HG03520 (cell line): ENCODE data around the gene CIP2A.

ENCODE experiments used
- ATAC-seq: cut with Tn5 transposase; IDR thresholded peaks from one replicate; pipeline ENCODE4 v1.9.1; 2021; ENCODE audit warnings: mild to moderate bottlenecking, moderate library complexity; ENCODE audit not compliant: unreplicated experiment

The CIP2A gene

GRCh38 chr3:108565506-108565905 is 23.7 kb downstream of the CIP2A start:
- ATAC-seq: no peak

GRCh38 chr3:108564564-108564963 is 24.7 kb downstream of the CIP2A start:
- ATAC-seq: no peak

GRCh38 chr3:108562565-108562964 is 26.7 kb downstream of the CIP2A start:
- ATAC-seq: no peak

- ATAC-seq: no peak
These were observed 33.2 kb downstream of the CIP2A start for GRCh38 chr3:108555966-108556581.

DNA sequence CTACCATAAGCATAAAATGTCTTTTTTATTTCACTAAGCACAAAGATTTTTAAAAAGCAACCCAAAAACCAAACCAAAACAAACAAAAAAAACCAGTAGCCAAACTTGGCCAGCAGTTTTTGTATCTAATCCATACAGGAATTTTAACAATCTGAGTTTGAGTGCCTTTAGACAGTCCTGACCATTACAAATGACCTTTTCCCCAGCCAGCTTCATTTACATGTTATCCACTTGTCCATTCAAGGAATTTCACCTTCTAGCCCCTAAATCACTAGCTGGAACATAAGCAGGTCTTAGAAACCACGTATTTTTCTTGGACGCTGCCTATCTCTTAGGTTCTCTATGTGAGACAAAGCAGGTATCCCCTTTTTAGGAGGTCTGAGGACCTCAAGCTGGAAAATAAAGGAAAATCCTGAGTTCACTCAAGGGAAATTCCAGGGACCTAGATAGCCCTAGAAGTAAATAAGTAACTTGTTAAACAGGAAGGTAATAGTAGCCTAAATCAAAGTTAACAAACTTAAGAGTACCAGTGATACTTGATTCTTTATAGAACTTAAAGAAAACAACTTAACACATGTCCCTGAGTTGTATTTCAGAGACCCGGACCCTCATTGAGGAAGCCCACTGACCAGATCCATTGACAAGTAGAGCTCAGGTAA is 34.2 kb downstream of the CIP2A start:
- no peak for ATAC-seq

GRCh38 chr3:108554229-108554628 is 35.0 kb downstream of the CIP2A start:
- ATAC-seq: no peak

- ATAC-seq: no peak
These were observed 36.7 kb downstream of the CIP2A start for GRCh38 chr3:108552267-108553159.

GRCh38 chr3:108548886-108549285 is 40.4 kb downstream of the CIP2A start:
- ATAC-seq: no peak

DNA sequence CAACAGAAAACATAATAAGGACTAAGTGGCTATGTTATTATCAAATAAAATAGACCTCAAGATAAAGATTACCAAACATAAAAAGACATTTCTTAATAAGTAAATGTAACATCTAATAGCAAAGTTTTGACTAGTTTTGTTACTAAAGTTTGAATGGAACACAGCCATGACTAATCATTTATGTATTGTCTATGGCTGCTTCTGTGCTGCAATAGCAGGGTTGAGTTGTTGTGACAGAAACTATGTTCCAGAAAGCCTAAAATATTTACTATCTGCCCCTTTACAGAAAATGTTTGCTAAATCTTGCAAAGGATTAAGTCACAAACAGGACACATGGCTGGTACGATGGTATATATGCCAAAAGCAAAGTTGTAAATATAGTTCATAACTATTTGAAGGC is 40.9 kb downstream of the CIP2A start:
- no peak for ATAC-seq

- ATAC-seq: no peak
These were observed 42.5 kb downstream of the CIP2A start for GRCh38 chr3:108546692-108547091.

DNA sequence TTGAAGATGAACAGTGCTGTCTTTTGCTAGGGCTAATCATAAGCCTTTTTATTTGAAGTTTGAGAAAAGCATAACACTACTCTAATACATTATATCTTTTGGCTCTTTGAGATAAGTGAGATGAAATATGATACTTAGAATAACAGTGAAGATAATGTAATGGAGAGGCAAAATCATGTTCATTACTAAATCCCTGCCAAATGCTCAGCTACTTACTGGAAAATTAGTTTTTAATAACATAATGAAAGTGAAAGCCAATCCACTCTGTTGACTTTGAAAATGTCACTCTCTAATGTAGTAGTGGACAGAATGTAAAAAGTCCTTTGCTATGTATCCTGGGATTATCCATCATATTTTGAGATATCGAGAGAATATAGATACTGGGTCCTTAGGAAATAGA is 43.0 kb downstream of the CIP2A start:
- no peak for ATAC-seq

DNA sequence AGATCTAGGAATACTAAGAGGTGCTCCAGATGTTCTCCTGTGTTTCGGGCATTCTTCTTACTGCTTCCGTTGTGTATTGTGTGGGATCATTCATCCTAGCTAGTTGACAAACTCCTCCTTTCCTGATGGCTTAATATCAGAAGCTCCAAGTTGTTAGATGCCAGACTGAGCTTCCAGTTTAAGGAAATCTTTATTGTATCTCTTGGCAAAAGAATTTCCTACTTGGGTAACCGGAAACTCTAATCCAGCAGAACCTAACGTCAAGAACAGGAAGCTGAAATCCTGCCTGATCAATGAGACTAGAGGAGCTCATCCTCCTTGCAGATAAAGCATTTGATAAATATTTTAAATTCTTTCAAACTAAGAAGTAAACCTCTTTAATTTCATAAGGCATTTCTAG is 51.2 kb downstream of the CIP2A start:
- ATAC-seq: no peak

DNA sequence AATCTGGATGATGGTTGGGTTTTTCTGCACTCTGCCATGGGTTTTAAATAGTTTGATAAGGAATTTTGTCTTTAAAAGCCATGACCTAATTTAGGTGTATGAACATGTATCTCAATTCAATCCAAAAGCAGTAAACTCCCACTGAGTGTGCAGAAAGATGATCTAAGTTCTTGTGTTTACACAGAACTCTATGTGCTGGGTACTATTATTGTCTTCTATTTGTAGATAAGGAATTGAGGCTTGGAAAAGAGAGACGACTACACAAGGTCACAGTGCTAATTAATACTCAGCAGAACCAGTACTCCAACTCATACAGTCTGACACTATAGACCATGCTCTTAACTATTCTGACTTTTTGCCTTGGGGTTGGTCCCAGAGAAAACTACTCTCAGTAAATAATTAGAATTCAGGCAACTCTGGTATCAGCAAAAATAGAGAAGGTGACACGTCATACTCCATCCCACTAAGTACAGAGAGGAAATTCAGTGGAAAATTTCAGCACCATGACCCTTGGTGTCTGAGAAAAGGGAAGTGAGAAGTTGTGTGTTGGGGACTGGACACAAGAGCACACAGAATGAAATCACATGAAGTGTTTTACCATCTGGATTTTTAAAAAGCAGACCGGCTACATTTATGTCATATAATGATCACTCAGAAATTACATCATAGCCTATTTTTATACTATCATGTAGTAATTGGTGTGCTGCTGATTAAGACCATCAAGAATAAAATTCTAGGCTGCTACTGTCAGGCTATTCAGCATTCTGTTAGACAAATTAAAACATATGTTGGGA is 60.6 kb downstream of the CIP2A start:
- peak; percentile 94 for ATAC-seq

DNA sequence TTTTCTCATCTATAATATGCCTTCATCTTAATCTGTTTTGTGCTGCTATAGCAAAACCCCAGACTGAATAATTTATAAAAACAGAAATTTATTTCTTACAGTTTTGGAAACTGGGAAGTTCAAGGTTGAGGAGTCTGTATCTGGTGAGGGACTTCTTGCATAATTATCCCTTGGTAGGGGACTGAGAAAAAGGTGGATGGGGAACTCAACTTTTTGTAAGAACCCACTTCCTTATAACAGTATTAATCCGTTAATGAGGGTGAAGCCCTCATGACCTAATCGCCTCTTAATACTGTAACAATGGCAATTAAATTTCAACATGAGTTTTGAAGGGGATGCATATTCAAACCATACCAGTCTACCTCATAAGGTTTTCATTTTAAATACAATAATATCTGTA is 61.4 kb downstream of the CIP2A start:
- no peak for ATAC-seq

- no peak for ATAC-seq
These were observed 62.1 kb downstream of the CIP2A start for GRCh38 chr3:108527109-108527508.

DNA sequence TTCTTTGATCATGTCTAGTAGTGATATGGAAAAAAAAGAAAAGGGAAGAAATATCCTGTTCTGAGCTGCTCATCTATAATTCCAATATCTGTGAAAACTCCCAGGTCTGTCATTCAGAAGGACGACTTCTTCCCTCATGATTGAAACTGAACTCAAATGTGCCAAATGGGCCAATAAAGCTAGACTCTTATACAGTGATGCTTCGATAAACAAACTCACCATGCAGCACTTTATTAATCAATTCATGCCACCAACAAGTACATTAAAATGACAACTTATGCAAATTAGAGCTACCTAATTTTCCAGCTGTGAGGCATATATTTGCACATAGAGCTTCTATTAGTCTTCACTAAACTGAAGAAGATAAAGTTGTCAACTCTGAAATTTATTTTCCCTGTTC is 63.3 kb downstream of the CIP2A start:
- ATAC-seq: no peak

DNA sequence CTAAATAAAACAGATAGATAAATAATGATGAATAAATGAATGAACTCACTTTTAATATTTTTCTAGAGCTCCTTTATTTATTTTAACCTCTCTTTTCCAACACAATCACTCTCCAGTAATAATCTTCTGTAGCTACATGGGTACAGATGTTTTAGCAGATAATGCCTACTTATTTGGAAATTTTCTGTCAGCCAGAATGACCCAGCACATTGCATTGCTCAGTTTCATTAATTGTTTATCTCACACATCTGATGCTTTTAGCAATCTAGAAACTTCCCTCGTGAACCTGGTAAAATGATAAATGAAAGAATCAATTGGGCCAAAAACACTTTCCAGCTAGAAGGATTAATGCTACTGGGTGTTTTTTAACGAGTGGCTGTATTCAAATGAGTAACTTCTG is 64.0 kb downstream of the CIP2A start:
- ATAC-seq: no peak

DNA sequence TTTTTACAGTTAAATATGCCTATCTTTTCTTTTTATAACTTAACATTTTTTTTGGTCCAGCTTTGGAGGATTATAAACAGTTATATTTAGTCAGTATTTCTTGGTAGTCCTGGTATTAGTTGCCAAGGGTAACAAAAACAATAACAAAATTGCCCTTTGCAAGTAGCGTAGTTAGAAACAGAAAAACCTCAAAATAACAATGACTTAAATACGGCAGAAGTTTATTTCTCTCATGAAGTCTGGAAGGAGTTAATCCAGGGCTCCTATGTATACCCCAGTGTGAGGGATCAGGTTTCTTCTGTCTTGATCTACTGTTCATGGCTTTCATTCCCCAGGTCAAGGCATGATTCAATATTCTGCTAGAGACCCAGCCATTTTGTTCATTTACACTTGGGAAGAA is 64.7 kb downstream of the CIP2A start:
- no peak for ATAC-seq

DNA sequence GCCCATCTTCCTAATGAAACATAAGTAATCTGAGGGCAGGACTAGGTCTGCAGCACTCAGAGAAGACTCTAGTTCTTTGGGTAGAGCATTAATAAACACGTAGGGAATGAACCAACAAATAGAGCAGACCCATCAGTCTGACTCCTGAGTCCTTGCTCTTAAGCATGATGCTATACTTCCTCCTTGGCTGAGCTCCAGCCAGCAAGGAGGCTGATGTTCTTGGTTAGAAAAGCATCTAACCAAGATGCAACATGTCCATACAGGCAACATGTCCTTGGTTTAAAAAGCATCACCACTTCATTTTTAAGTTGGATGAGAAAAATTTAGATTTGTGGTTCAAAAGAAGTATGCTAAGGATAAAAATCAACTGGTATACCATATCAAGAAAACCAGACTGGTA is 70.3 kb downstream of the CIP2A start:
- no peak for ATAC-seq

DNA sequence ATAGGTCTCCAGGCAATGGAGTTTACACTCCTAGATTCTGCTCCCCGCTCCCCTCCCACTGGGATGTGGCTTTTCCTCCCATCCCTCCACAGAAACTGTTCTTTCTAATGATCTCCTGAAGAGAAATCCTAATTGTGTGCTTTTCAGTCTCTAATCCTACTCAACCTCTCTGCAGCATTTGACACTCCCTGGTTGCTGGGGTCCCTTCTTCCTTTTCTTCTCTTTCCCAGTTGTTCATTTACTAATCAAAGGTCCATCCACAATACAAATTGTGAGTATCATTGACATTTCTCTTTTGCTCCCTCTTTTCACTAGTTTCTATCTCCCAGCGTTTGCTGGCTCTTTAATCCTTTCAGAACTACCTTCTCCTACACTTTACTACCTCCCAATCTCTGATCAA is 72.4 kb downstream of the CIP2A start:
- no peak for ATAC-seq

DNA sequence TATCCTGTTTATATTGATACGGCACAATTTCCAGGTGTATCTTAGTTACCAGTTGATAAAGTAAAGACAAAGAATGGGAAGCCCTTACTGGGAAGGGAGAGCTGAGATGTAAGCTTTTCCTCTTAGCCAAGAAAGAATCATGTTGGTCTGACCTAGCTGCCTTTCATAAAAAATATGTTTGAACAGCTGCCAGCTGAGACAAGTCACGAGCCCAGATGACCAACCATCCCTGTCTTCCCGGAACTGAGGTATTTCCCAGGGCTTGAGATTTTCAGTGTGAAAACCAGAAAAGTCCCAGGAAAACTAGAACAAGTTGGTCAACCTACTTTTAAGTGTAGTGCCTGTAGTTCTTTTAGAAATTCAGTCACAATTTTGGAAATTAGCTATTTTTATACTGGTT is 75.3 kb downstream of the CIP2A start:
- no peak for ATAC-seq
